ENCODE results near the gene PIAS4. TPM values are rescaled to one million over a fixed set of nuclear protein-coding genes. Genes with fewer than 3 reads are reported as not detected.

The PIAS4 gene
- total and polyA plus RNA-seq, 2 experiments from 2014 or later: 6.9 to 16.8 TPM

DNA sequence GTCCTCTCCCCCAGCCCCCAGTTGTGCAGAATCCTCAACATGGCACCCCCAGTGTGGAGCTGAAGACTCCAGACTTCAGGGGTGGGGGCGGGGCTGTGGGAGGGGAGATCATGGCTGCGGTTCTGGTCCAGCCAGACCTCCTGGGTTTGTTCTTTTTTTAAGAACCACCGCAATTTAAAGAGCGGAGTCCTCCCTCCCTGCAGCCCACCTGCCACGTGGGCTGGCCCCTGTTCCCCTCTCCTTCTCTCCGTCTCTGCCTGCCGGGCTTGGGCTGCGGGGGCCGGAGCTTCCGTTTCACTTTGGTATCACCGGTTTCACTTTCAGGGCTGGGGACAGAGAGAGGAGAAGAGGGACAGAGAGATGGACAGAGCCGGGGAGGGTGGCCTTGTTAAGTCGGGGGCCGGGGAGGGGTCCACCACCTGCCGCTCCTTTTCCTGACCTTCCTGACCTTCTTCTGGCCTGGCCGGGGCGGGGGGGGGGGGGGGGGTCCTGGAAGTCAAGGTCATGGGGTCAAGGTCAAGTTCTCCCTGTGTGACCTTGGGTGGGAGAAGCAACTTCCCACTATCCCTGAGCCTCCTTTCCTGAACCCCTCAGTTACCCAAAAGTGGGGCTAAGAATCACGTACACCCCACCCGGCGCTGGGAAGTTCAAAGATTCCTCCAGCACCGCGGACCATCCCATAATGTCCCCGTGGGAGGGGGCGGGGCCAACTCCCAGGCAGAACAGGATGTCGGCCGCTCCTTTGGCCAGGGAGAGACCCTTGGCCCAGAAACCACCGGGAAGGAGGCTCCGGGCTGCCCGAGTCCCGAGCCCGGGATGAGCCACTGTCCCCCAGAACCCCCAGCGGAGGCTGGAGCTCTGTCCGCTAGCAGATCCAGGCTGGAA lies 70.5 kb downstream of the PIAS4 start:
- in situ Hi-C loops (cut with MboI): no loop called here
- Histone ChIP-seq H3K36me3 (ENCODE audit: low read depth) (no peaks in the 10 kb centered on the region), H3K9me3 (ENCODE audit: low read depth) (no peaks in the 10 kb centered on the region), H3K79me2 (ENCODE audit: insufficient read depth) (no peaks in the 10 kb centered on the region), H3K9me2 (ENCODE audit: insufficient read depth) (no peaks in the 10 kb centered on the region), H3K4me1 (ENCODE audit: insufficient read depth) (no peaks in the 10 kb centered on the region), H3K9ac (peak overlapping the region; percentile 73), H3K4me3 (peak overlapping the region; percentile 72), H3K27me3 (replicated peaks; ENCODE audit: insufficient read depth) (no peaks in the 10 kb centered on the region), H4K20me1 (ENCODE audit: insufficient read depth) (no peaks in the 10 kb centered on the region), H3K4me2 (ENCODE audit: unreplicated experiment) (peak overlapping the region; percentile 85), H3F3A (ENCODE audit: insufficient read depth) (peaks cover 4% of the 10 kb centered on the region; the same call in 1 of the 2 replicates), H2AFZ (peak overlapping the region; percentile 88), H3K27ac (no peak overlapping the region)
- no peak for TF ChIP-seq EZH2phosphoT487 (IDR thresholded peaks at IDR 0.05; ENCODE audit: insufficient read depth, low read depth)
- DNase-seq: peak; percentile 64
- 4 to 9% methylated on average over 26 to 32 of the region's 33 CpGs for WGBS, 2 experiments (ENCODE audit: low coverage in 1 of 2, low lambda C conversion rate in 2 of 2, missing lambda C conversion rate in 2 of 2)

DNA sequence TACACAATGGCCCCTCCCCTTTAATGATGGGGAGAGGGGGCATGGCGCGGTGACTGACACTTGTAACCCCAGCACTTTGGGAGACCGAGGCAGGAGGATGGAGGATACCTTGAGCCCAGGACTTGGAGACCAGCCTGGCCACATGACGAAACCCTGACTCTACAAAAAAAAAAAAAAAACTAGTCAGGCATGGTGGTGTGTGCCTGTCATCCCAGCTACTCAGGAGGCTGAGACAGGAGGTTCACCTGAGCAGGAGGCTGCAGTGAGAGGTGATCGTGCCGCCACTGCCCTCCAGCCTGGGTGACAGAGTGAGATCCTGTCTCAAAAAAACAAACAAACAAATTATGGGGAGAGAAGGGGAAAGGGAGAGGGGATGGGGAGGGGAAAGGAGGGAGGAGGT lies 72.9 kb downstream of the PIAS4 start:
- H3K79me2 ChIP-seq (ENCODE audit: insufficient read depth): no peaks in the 10 kb centered on the region
- H3K4me1 ChIP-seq (ENCODE audit: insufficient read depth): no peaks in the 10 kb centered on the region
- TF ChIP-seq EZH2 (IDR thresholded peaks at IDR 0.05; ENCODE audit: insufficient read depth, poor library complexity, severe bottlenecking): no peak
- no peak overlapping the region for H3K4me3 ChIP-seq
- WGBS, 2 experiments (ENCODE audit: low coverage in 1 of 2, low lambda C conversion rate in 2 of 2, missing lambda C conversion rate in 2 of 2): 81 to 85% methylated on average over 5 to 6 of the region's 6 CpGs
- H2AFZ ChIP-seq: no peak overlapping the region
- no peak overlapping the region for H3K9ac ChIP-seq
- in situ Hi-C loops (cut with MboI): no loop called here
- no peaks in the 10 kb centered on the region for H3K9me2 ChIP-seq (ENCODE audit: insufficient read depth)
- no peaks in the 10 kb centered on the region for H3K36me3 ChIP-seq (ENCODE audit: low read depth)
- no peaks in the 10 kb centered on the region for H3K27me3 ChIP-seq (replicated peaks; ENCODE audit: insufficient read depth)
- H3K9me3 ChIP-seq (ENCODE audit: low read depth): no peaks in the 10 kb centered on the region
- H4K20me1 ChIP-seq (ENCODE audit: insufficient read depth): no peaks in the 10 kb centered on the region
- H3K27ac ChIP-seq: no peak overlapping the region
- no peaks in the 10 kb centered on the region for H3F3A ChIP-seq (ENCODE audit: insufficient read depth)
- DNase-seq: no peak
- H3K4me2 ChIP-seq (ENCODE audit: unreplicated experiment): no peak overlapping the region

DNA sequence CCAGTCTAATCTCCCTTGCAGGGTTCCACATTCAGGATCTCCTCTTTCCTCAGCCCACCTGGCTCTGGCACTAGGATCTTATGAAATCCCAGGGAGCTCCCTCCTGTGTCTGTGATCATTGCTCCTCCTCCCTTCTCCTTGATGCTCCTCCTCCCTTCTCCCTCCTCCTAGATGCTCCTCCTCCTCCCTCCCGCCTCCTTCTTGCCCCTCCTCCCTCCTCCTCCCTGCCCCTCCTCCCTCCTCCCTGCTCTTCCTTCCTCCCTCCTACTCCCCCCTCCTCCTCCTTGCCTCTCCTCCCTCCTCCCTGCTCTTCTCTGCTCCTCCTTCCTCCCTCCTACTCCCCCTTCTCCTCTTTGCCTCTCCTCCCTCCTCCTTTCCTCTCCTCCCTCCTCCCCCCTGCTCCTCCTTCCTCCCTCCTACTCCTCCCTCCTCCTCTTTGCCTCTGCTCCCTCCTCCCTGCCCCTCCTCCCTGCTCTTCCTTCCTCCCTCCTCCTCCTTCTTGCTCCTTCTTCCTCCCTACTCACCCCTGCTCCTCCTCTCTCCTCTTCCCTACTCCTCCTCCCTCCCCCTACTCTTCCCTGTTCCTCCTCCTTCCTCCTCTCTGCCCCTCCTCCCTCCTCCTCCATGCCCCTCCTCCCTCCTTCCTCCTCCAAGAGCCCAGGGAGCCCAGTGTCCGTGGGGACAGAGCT lies 74.0 kb downstream of the PIAS4 start:
- no peak for TF ChIP-seq EZH2 (IDR thresholded peaks at IDR 0.05; ENCODE audit: insufficient read depth, poor library complexity, severe bottlenecking)
- no peak for TF ChIP-seq EZH2phosphoT487 (IDR thresholded peaks at IDR 0.05; ENCODE audit: insufficient read depth, low read depth)
- Histone ChIP-seq H3K9me2 (ENCODE audit: insufficient read depth) (no peaks in the 10 kb centered on the region), H3K36me3 (ENCODE audit: low read depth) (no peaks in the 10 kb centered on the region), H3K79me2 (ENCODE audit: insufficient read depth) (no peaks in the 10 kb centered on the region), H2AFZ (no peak overlapping the region), H3K27ac (no peak overlapping the region), H3K9me3 (ENCODE audit: low read depth) (no peaks in the 10 kb centered on the region), H3F3A (ENCODE audit: insufficient read depth) (no peaks in the 10 kb centered on the region), H3K4me3 (no peak overlapping the region), H4K20me1 (ENCODE audit: insufficient read depth) (no peaks in the 10 kb centered on the region), H3K4me2 (ENCODE audit: unreplicated experiment) (no peak overlapping the region), H3K4me1 (ENCODE audit: insufficient read depth) (no peaks in the 10 kb centered on the region), H3K9ac (no peak overlapping the region), H3K27me3 (replicated peaks; ENCODE audit: insufficient read depth) (no peaks in the 10 kb centered on the region)
- no peak for DNase-seq
- in situ Hi-C loops (cut with MboI): no loop called here
- WGBS, 2 experiments (ENCODE audit: low coverage in 1 of 2, low lambda C conversion rate in 2 of 2, missing lambda C conversion rate in 2 of 2): 6 to 22% methylated on average over 1 to 2 of the region's 2 CpGs

DNA sequence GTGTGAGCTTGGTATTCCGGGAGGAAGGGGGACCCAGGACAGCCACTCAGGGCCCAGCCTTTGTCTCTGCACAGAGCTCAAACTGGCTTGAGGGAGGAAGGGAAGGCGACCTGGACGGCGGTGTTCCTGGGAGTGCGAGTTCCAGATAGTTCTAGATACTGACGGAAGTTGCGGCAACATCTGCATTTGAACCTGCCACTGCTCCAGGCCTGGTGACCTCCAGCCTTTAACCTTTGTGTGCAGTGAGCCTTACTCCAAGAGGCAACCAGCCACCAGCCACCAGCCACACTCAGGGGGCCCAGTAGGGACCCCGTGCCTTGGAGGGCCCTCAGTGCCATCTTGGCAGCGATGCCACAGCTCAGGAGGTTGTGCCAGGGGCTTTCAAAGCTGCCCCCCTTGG lies 74.6 kb downstream of the PIAS4 start:
- Histone ChIP-seq H3K4me3 (no peak overlapping the region), H3K27me3 (replicated peaks; ENCODE audit: insufficient read depth) (no peaks in the 10 kb centered on the region), H2AFZ (no peak overlapping the region), H3K4me1 (ENCODE audit: insufficient read depth) (no peaks in the 10 kb centered on the region), H3F3A (ENCODE audit: insufficient read depth) (no peaks in the 10 kb centered on the region), H3K36me3 (ENCODE audit: low read depth) (no peaks in the 10 kb centered on the region), H3K4me2 (ENCODE audit: unreplicated experiment) (no peak overlapping the region), H3K9me2 (ENCODE audit: insufficient read depth) (no peaks in the 10 kb centered on the region), H3K9me3 (ENCODE audit: low read depth) (no peaks in the 10 kb centered on the region), H3K27ac (no peak overlapping the region), H4K20me1 (ENCODE audit: insufficient read depth) (no peaks in the 10 kb centered on the region), H3K9ac (no peak overlapping the region), H3K79me2 (ENCODE audit: insufficient read depth) (no peaks in the 10 kb centered on the region)
- in situ Hi-C loops (cut with MboI): no loop called here
- TF ChIP-seq EZH2 (IDR thresholded peaks at IDR 0.05; ENCODE audit: insufficient read depth, poor library complexity, severe bottlenecking) (no peak), EZH2phosphoT487 (IDR thresholded peaks at IDR 0.05; ENCODE audit: insufficient read depth, low read depth) (no peak)
- no peak for DNase-seq
- 86 to 87% methylated on average over 9 of the region's 9 CpGs for WGBS, 2 experiments (ENCODE audit: low coverage in 1 of 2, low lambda C conversion rate in 2 of 2, missing lambda C conversion rate in 2 of 2)
